NCI-H460 (cell line): ENCODE results near the gene SRGAP2B. TPM values are rescaled to one million over a fixed set of nuclear protein-coding genes. Genes with fewer than 3 reads are reported as not detected.
"Not testable (repeated sequence)": the region's sequence is repeated elsewhere in the genome, so short reads cannot be mapped to it uniquely, and the experiment has no call there.

Experiments
- DNase-seq: peaks from one replicate; pipeline ENCODE4 v3.0.0-alpha.2; 2016; ENCODE audit warnings: low read depth; ENCODE audit errors: extremely low read depth
- total RNA-seq: library from RNA; depleted of rRNA; stranded (reverse); fragments of >200 nt; shearing (Covaris generic); gene quantifications from 2 replicates; pipeline ENCODE4 v1.2.3, GENCODE V29; 2014

Gene SRGAP2B
- total RNA-seq, 1 experiment from 2014 or later, result 28.1 TPM

GRCh38 chr1:145000743-145001326 lies 94.3 kb downstream of the SRGAP2B start:
- DNase-seq, result not testable (repeated sequence)

- not testable (repeated sequence) for DNase-seq
Observed at GRCh38 chr1:145000074-145000742, 94.9 kb downstream of the SRGAP2B start.

GRCh38 chr1:144998981-144999273 lies 96.2 kb downstream of the SRGAP2B start:
- not testable (repeated sequence) for DNase-seq

GRCh38 chr1:144998134-144998980 lies 96.8 kb downstream of the SRGAP2B start:
- not testable (repeated sequence) for DNase-seq

- DNase-seq, result not testable (repeated sequence)
Observed at GRCh38 chr1:144995833-144996410, 99.2 kb downstream of the SRGAP2B start.

- not testable (repeated sequence) for DNase-seq
Observed at GRCh38 chr1:144992915-144993314, 102.2 kb downstream of the SRGAP2B start.

GRCh38 chr1:144990611-144991010 lies 104.5 kb downstream of the SRGAP2B start:
- not testable (repeated sequence) for DNase-seq

GRCh38 chr1:144987131-144987530 lies 108.0 kb downstream of the SRGAP2B start:
- DNase-seq, result not testable (repeated sequence)

GRCh38 chr1:144986171-144986860 lies 108.8 kb downstream of the SRGAP2B start:
- not testable (repeated sequence) for DNase-seq

- DNase-seq, result not testable (repeated sequence)
Observed at GRCh38 chr1:144985550-144986170, 109.5 kb downstream of the SRGAP2B start.

GRCh38 chr1:144982802-144983525 lies 112.2 kb downstream of the SRGAP2B start:
- not testable (repeated sequence) for DNase-seq

- not testable (repeated sequence) for DNase-seq
Observed at GRCh38 chr1:144981157-144981556, 114.0 kb downstream of the SRGAP2B start.

- DNase-seq, result not testable (repeated sequence)
Observed at GRCh38 chr1:144979960-144980595, 115.0 kb downstream of the SRGAP2B start.

- DNase-seq, result not testable (repeated sequence)
Observed at GRCh38 chr1:144977856-144978255, 117.3 kb downstream of the SRGAP2B start.

- not testable (repeated sequence) for DNase-seq
Observed at GRCh38 chr1:144971936-144972335, 123.2 kb downstream of the SRGAP2B start.

GRCh38 chr1:144966488-144966887 lies 128.6 kb downstream of the SRGAP2B start:
- not testable (repeated sequence) for DNase-seq

- not testable (repeated sequence) for DNase-seq
Observed at GRCh38 chr1:144964765-144965164, 130.4 kb downstream of the SRGAP2B start.

- not testable (repeated sequence) for DNase-seq
Observed at GRCh38 chr1:144964186-144964585, 130.9 kb downstream of the SRGAP2B start.

- not testable (repeated sequence) for DNase-seq
Observed at GRCh38 chr1:144963571-144963970, 131.6 kb downstream of the SRGAP2B start.
